ENCODE results near the gene DOCK6.

- no peak for TF ChIP-seq GLIS3 (CRISPR knock-in tag; IDR thresholded peaks at IDR 0.05)
- no peak for TF ChIP-seq BACH2 (CRISPR knock-in tag; IDR thresholded peaks at IDR 0.05; ENCODE audit: borderline replicate concordance)
- no peak for TF ChIP-seq ZFP30 (CRISPR knock-in tag; IDR thresholded peaks at IDR 0.05)
- TF ChIP-seq PATZ1 (CRISPR knock-in tag; IDR thresholded peaks at IDR 0.05; ENCODE audit: borderline replicate concordance): peak; percentile 11; the same call in 1 of the 2 replicates
- TF ChIP-seq ISL1 (CRISPR knock-in tag; IDR thresholded peaks at IDR 0.05): no peak
- no peak for TF ChIP-seq TOX (CRISPR knock-in tag; IDR thresholded peaks at IDR 0.05; ENCODE audit: borderline replicate concordance)
- no peak for TF ChIP-seq POU6F1 (CRISPR knock-in tag; IDR thresholded peaks at IDR 0.05; ENCODE audit: borderline replicate concordance, low read depth)
- no peak for TF ChIP-seq ZNF70 (CRISPR knock-in tag; IDR thresholded peaks at IDR 0.05)
Measured at GRCh38 chr19:11203194-11204075, 58.9 kb downstream of the DOCK6 start.

Data from SK-N-SH treated with all-trans-retinoic acid at 6 μM for 48 hours (cell line).